Spleen (tissue), 7 donors: ENCODE data around the gene CDKN2C.

Source experiments
- POLR2A ChIP-seq, 3 donors: fragments of 450-650 bp; IDR thresholded peaks; one replicate each; pipeline ENCODE4 v1.5.1; 2017; ENCODE audit warnings: antibody characterized with exemption in 3 of 3, mild to moderate bottlenecking in 1 of 3
- POLR2AphosphoS5 ChIP-seq, 3 donors: sonication (generic); formaldehyde crosslinking; IDR thresholded peaks; one replicate each; pipeline ENCODE4 v1.5.1; 2017; ENCODE audit warnings: antibody characterized with exemption in 3 of 3
- TF ChIP-seq, protein P1 (sequence below), 11 experiments: fragments of 200-600 bp in 7 of 11; fragments of 450-650 bp in 4 of 11; sonication (generic) in 4 of 11; IDR thresholded peaks in 8 of 11; conservative IDR thresholded peaks in 3 of 11; 1 replicate in 7 of 11; 2 replicates in 4 of 11; pipeline versions ENCODE4 v1.4.0 to v1.8.0; 2016 to 2021; ENCODE audit warnings: antibody characterized with exemption in 11 of 11, inconsistent platforms in 4 of 11, mild to moderate bottlenecking in 1 of 11
- donor health status: DM: no; HTN: no; CAD: no; lungs with moderate emphysema.
- donor health status: DM: no; HTN: no; CAD: no.
- donor health status: DM: no; HTN: no; CAD: no.

DNA sequence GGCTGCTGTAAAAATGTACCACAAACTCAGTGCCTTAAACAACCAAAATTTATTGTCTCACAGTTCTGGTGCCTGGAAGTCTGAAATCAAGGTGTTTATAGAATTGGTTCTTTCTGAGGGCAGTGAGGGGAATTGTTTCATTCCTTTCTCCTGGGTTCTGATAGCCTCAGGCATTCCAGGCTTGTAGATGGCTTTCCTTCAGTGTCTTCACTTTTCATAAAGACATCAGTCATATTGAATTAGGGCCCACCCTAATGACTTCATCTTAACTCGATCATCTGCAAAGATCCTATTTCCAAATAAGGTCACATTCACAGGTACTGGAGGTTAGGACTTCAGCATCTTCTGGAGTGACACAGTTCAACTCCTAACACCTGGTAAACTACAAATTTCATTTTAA is 15.0 kb downstream of the CDKN2C start:
- TF ChIP-seq, protein P1, sequence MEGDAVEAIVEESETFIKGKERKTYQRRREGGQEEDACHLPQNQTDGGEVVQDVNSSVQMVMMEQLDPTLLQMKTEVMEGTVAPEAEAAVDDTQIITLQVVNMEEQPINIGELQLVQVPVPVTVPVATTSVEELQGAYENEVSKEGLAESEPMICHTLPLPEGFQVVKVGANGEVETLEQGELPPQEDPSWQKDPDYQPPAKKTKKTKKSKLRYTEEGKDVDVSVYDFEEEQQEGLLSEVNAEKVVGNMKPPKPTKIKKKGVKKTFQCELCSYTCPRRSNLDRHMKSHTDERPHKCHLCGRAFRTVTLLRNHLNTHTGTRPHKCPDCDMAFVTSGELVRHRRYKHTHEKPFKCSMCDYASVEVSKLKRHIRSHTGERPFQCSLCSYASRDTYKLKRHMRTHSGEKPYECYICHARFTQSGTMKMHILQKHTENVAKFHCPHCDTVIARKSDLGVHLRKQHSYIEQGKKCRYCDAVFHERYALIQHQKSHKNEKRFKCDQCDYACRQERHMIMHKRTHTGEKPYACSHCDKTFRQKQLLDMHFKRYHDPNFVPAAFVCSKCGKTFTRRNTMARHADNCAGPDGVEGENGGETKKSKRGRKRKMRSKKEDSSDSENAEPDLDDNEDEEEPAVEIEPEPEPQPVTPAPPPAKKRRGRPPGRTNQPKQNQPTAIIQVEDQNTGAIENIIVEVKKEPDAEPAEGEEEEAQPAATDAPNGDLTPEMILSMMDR (IDR thresholded peaks at IDR 0.05 in 8 of 11, conservative IDR thresholded peaks at IDR 0.05 in 3 of 11), result no peak
- no peak for TF ChIP-seq POLR2AphosphoS5 (IDR thresholded peaks at IDR 0.05)
- TF ChIP-seq POLR2A (IDR thresholded peaks at IDR 0.05), result no peak
